Keratinocyte (primary cell): Measurements from ENCODE around the gene MCOLN2. TPM values are rescaled to one million over a fixed set of nuclear protein-coding genes. Genes with fewer than 3 reads are reported as not detected.

Experiments
- DNase-seq: peaks from one replicate; pipeline ENCODE4 v3.0.0-alpha.2; 2011; ENCODE audit warnings: low read depth, missing footprints, low spot score
- FAIRE-seq: peaks from 2 replicates; lab custom pipeline; 2011; peaks lifted over from hg19 to GRCh38; lab: Jason Lieb, UNC
- H2AFZ ChIP-seq: 2 replicates; pipeline ENCODE4 v1.6.0; 2012; ENCODE audit warnings: low read length, control low read depth, inconsistent platforms; ENCODE audit not compliant: control insufficient read depth
- H3K27ac ChIP-seq: 2 replicates; pipeline ENCODE4 v1.5.1; 2011; ENCODE audit warnings: low read length; ENCODE audit not compliant: control insufficient read depth, insufficient read depth
- H3K27me3 ChIP-seq: 3 replicates; pipeline ENCODE4 v1.6.0; 2011; ENCODE audit warnings: low read length; ENCODE audit not compliant: control insufficient read depth, insufficient read depth; ENCODE audit errors: extremely low read depth
- H3K36me3 ChIP-seq, 2 experiments: 2 replicates in 1 of 2; 3 replicates in 1 of 2; pipeline ENCODE4 v1.5.1; 2011; ENCODE audit warnings: low read length in 2 of 2, mild to moderate bottlenecking in 1 of 2; ENCODE audit not compliant: control insufficient read depth in 2 of 2, insufficient read depth in 2 of 2; ENCODE audit errors: extremely low read depth in 1 of 2
- H3K4me1 ChIP-seq: 3 replicates; pipeline ENCODE4 v1.5.1; 2011; ENCODE audit warnings: low read length; ENCODE audit not compliant: control insufficient read depth, insufficient read depth; ENCODE audit errors: extremely low read depth
- H3K4me2 ChIP-seq: 3 replicates; pipeline ENCODE4 v1.6.0; 2011; ENCODE audit warnings: low read depth, low read length; ENCODE audit not compliant: control insufficient read depth, insufficient read depth; ENCODE audit errors: extremely low read depth
- H3K4me3 ChIP-seq, 3 experiments: fragments of 200-600 bp in 1 of 3; sonication (generic) in 1 of 3; 2 replicates in 2 of 3; 3 replicates in 1 of 3; pipeline ENCODE4 v1.5.1; 2011 to 2016; ENCODE audit warnings: low read length in 3 of 3, mild to moderate bottlenecking in 3 of 3, control low read depth in 2 of 3, inconsistent platforms in 1 of 3, low read depth in 1 of 3, mixed read lengths in 1 of 3, mixed run types in 1 of 3, moderate library complexity in 1 of 3; ENCODE audit not compliant: control insufficient read depth in 2 of 3, insufficient read depth in 2 of 3; ENCODE audit errors: extremely low read depth in 1 of 3
- H3K79me2 ChIP-seq: 2 replicates; pipeline ENCODE4 v1.6.0; 2012; ENCODE audit warnings: low read length; ENCODE audit not compliant: control insufficient read depth, insufficient read depth
- H3K9ac ChIP-seq: 3 replicates; pipeline ENCODE4 v1.6.0; 2011; ENCODE audit warnings: low read length; ENCODE audit not compliant: control insufficient read depth, insufficient read depth; ENCODE audit errors: extremely low read depth
- H3K9me1 ChIP-seq: 3 replicates; pipeline ENCODE4 v1.6.0; 2011; ENCODE audit warnings: low read length; ENCODE audit not compliant: control insufficient read depth, insufficient read depth; ENCODE audit errors: extremely low read depth
- H3K9me3 ChIP-seq: 2 replicates; pipeline ENCODE4 v1.5.1; 2012; ENCODE audit warnings: low read depth, low read length; ENCODE audit not compliant: control insufficient read depth
- H4K20me1 ChIP-seq: 3 replicates; pipeline ENCODE4 v1.6.0; 2011; ENCODE audit warnings: low read length; ENCODE audit not compliant: control insufficient read depth, insufficient read depth; ENCODE audit errors: extremely low read depth
- EZH2 ChIP-seq: IDR thresholded peaks from one replicate; pipeline ENCODE4 v1.6.1; 2012; ENCODE audit warnings: inconsistent platforms, mild to moderate bottlenecking, low read length, moderate library complexity
- dilution Hi-C: fragments of 300-500 bp; cut with MboI; formaldehyde crosslinking; loops from one replicate; pipeline ENCODE4 v1.7.0; 2020; ENCODE audit warnings: low sequenced_read_pairs; ENCODE audit not compliant: extremely low pct_ligation_motif_present
- polyA plus RNA-seq, 5 experiments: library from polyadenylated mRNA; depleted of rRNA in 3 of 5; stranded (reverse) in 3 of 5; stranded (forward) in 1 of 5; unstranded in 1 of 5; fragments of >200 nt; gene quantifications; 1 replicate in 1 of 5; 2 replicates in 3 of 5; 3 replicates in 1 of 5; pipeline versions ENCODE4 v1.2.1 to v1.2.3, GENCODE V29; 2011 to 2012; ENCODE audit warnings: missing spikeins in 2 of 5, low read depth in 1 of 5, low replicate concordance in 1 of 5
- TF ChIP-seq, protein P1 (sequence below), 3 experiments: IDR thresholded peaks in 1 of 3; conservative IDR thresholded peaks in 1 of 3; optimal IDR thresholded peaks in 1 of 3; 2 replicates in 2 of 3; 3 replicates in 1 of 3; pipeline versions ENCODE3 to v1.5.1; 2011; ENCODE audit warnings: low read length in 3 of 3, mild to moderate bottlenecking in 3 of 3, moderate library complexity in 2 of 3, control low read depth in 1 of 3, inconsistent platforms in 1 of 3; ENCODE audit not compliant: insufficient read depth in 2 of 3; ENCODE audit errors: extremely low read depth in 1 of 3

The MCOLN2 gene
- polyA plus RNA-seq, 1 donor (not counting 4 experiments of a cell fraction or from before 2014, with no cell fraction given): 0.14 TPM

DNA sequence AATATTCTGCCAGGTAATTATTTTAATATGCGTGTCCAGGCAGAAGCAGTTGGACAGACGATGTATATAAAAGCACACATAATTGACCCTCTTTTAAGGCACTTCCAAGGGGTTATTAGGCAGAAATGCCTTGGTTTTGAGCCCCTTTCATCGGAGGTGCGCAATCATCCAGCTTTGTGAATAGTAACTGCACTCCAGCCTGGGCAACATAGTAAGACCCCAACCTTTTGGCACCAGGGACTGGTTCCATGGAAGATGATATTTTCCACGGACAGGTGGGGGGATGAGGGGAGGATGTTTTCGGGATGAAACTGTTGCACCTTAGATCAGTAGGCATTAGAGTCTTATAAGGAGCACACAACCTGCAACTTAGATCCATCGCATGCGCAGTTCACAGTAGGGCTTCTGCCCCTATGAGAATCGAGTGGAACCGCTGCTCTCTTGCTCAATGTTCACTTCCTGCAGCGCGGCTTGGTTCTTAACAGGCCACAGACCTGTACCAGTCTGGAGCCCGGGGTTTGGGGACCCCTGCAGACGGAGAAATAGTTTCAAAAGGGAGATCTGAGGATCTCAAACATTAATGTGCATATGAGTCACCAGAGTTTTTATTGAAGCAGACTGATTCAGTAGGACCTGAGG lies 1.8 kb upstream of the MCOLN2 start:
- Histone ChIP-seq H3K27me3 (peaks cover 29% of the 10 kb centered on the region), H3K36me3 (no peaks in the 10 kb centered on the region), H3K4me2 (peak overlapping the region; percentile 46), H3K79me2 (no peaks in the 10 kb centered on the region), H3K9ac (no peak overlapping the region), H3K4me1 (peaks cover 6% of the 10 kb centered on the region), H4K20me1 (no peaks in the 10 kb centered on the region), H3K9me1 (no peaks in the 10 kb centered on the region), H3K27ac (no peak overlapping the region), H3K9me3 (no peaks in the 10 kb centered on the region), H2AFZ (no peak overlapping the region), H3K4me3 (peak overlapping the region in 1 of 3 experiments; percentile 37)
- no peak for DNase-seq
- dilution Hi-C loops: no loop called here
- no peak for TF ChIP-seq EZH2
- TF ChIP-seq, protein P1, sequence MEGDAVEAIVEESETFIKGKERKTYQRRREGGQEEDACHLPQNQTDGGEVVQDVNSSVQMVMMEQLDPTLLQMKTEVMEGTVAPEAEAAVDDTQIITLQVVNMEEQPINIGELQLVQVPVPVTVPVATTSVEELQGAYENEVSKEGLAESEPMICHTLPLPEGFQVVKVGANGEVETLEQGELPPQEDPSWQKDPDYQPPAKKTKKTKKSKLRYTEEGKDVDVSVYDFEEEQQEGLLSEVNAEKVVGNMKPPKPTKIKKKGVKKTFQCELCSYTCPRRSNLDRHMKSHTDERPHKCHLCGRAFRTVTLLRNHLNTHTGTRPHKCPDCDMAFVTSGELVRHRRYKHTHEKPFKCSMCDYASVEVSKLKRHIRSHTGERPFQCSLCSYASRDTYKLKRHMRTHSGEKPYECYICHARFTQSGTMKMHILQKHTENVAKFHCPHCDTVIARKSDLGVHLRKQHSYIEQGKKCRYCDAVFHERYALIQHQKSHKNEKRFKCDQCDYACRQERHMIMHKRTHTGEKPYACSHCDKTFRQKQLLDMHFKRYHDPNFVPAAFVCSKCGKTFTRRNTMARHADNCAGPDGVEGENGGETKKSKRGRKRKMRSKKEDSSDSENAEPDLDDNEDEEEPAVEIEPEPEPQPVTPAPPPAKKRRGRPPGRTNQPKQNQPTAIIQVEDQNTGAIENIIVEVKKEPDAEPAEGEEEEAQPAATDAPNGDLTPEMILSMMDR (optimal IDR thresholded peaks at IDR 0.05 in 1 of 3, IDR thresholded peaks at IDR 0.05 in 1 of 3, conservative IDR thresholded peaks at IDR 0.05 in 1 of 3; ENCODE audit: extremely low read depth in 1 of 3, insufficient read depth in 2 of 3, low read length in 3 of 3): no peak
- no peak for FAIRE-seq

DNA sequence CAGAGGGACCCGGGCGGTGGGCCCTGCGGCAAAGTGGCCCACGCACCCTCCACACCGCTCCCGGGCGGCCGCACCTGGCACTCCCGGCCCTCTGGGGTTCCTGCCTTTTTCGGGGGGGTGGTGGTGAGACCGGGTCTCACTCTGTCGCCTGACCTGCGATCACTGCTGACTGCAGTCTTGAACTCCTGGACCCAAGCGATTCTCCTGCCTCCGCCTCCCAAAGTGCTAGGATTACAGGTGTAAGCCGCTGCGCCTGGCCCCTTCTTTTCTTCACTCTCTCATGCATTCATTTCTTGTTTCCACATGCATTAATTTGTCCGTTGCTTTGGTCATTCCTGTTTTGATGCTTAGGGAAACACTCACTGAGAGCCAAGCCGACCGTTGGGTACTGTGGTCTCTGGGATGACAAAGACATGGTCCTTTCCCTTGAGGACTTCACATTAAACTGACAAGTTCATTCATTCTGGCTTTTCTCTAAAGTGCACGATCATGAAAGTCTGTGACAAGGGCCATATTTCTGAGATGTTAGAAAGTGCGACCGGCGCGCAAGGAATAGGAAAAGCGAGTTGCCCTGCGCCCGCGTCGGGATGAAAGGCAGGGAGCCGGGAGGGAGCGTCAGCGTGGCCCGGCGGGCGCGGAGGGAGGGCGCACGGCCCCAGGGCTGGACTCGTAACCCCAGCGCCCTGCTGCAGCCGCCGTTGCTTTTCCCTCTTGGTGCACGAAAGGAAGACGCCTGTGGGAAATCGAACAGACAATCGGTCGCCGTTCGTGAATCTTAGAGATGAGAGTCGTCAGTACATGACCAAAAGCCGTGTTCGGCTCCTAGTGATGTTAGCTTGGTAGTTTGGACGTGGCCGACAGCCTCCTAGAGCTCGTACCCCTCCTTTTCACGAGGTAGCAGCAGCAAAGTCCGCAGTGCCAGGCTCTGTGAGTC lies 1.0 kb upstream of the MCOLN2 start:
- Histone ChIP-seq H3K9ac (no peak overlapping the region), H3K9me1 (no peaks in the 10 kb centered on the region), H3K27me3 (peaks cover 25% of the 10 kb centered on the region), H3K4me3 (peak overlapping the region; percentile 33 to 48 (median 37)), H3K79me2 (no peaks in the 10 kb centered on the region), H4K20me1 (no peaks in the 10 kb centered on the region), H3K9me3 (no peaks in the 10 kb centered on the region), H2AFZ (peak overlapping the region; percentile 24), H3K27ac (no peak overlapping the region), H3K36me3 (no peaks in the 10 kb centered on the region), H3K4me2 (peak overlapping the region; percentile 46), H3K4me1 (peaks cover 6% of the 10 kb centered on the region)
- FAIRE-seq (peak; percentile 53), DNase-seq (no peak)
- peak; percentile 91 for TF ChIP-seq EZH2
- TF ChIP-seq, protein P1 (optimal IDR thresholded peaks at IDR 0.05 in 1 of 3, IDR thresholded peaks at IDR 0.05 in 1 of 3, conservative IDR thresholded peaks at IDR 0.05 in 1 of 3; ENCODE audit: extremely low read depth in 1 of 3, insufficient read depth in 2 of 3, low read length in 3 of 3): no peak
- dilution Hi-C loops: no loop called here
